ENCODE data around the gene RASL12.

Gene RASL12

GRCh38 chr15:65054333-65055200 is 13.2 kb downstream of the RASL12 start:
- DNase-seq = peak; percentile 64

- DNase-seq = no peak
These were observed 14.8 kb downstream of the RASL12 start for GRCh38 chr15:65052956-65053355.

- DNase-seq = no peak
These were observed 16.5 kb downstream of the RASL12 start for GRCh38 chr15:65051266-65051665.

- no peak for DNase-seq
These were observed 17.5 kb downstream of the RASL12 start for GRCh38 chr15:65050270-65050669.

- DNase-seq = peak; percentile 96
These were observed 18.4 kb downstream of the RASL12 start for GRCh38 chr15:65049418-65049840.

- no peak for DNase-seq
These were observed 19.6 kb downstream of the RASL12 start for GRCh38 chr15:65048241-65048640.

GRCh38 chr15:65044724-65045481 is 22.9 kb downstream of the RASL12 start, which contains the start of gene SLC51B:
TSS of gene SLC51B (plus strand) at chr15:65045387. CDS start at chr15:65050005, 4,618 bp downstream.
- no peak for DNase-seq

- DNase-seq = peak; percentile 59
These were observed 23.6 kb downstream of the RASL12 start for GRCh38 chr15:65044218-65044617.

GRCh38 chr15:65042776-65043327 is 24.9 kb downstream of the RASL12 start:
- DNase-seq = no peak

- no peak for DNase-seq
These were observed 26.0 kb downstream of the RASL12 start for GRCh38 chr15:65041787-65042186.

- DNase-seq = no peak
These were observed 27.3 kb downstream of the RASL12 start for GRCh38 chr15:65040461-65040860.

- DNase-seq = no peak
These were observed 29.0 kb downstream of the RASL12 start for GRCh38 chr15:65038836-65039235.

- DNase-seq = no peak
These were observed 29.4 kb downstream of the RASL12 start for GRCh38 chr15:65038428-65038827.

- DNase-seq = no peak
These were observed 30.5 kb downstream of the RASL12 start for GRCh38 chr15:65037309-65037708.

- no peak for DNase-seq
These were observed 33.1 kb downstream of the RASL12 start for GRCh38 chr15:65034719-65035118.

- no peak for DNase-seq
These were observed 34.0 kb downstream of the RASL12 start for GRCh38 chr15:65033659-65034269.

GRCh38 chr15:65032801-65033537 is 34.8 kb downstream of the RASL12 start:
- peak; percentile 67 for DNase-seq

- no peak for DNase-seq
These were observed 38.0 kb downstream of the RASL12 start for GRCh38 chr15:65029736-65030208.

GRCh38 chr15:65028921-65029735 is 38.7 kb downstream of the RASL12 start, which contains the start of gene MTFMT:
TSS of gene MTFMT (minus strand) at chr15:65029639. CDS start at chr15:65029613, 26 bp downstream.
- peak; percentile 80 for DNase-seq

GRCh38 chr15:65028338-65028737 is 39.5 kb downstream of the RASL12 start:
- no peak for DNase-seq

GRCh38 chr15:65027593-65027992 is 40.2 kb downstream of the RASL12 start:
- DNase-seq = no peak
